ENCODE data around the gene FANCL.

GRCh38 chr2:58215429-58215828, 25.7 kb downstream of the FANCL start:
- TF ChIP-seq CTCF (IDR thresholded peaks at IDR 0.05) (no peak), POLR2A (IDR thresholded peaks at IDR 0.05) (no peak)

Data from vagina (tissue), 2 donors.